Osteocyte (in vitro differentiated cells): Measurements from ENCODE around the gene PGF. TPM values are rescaled to one million over a fixed set of nuclear protein-coding genes. Genes with fewer than 3 reads are reported as not detected.

ENCODE experiments used
- DNase-seq: peaks from one replicate; pipeline ENCODE4 v3.0.0; 2021; ENCODE audit warnings: mixed read lengths; ENCODE audit not compliant: unreplicated experiment; ENCODE audit errors: extremely low spot score
- H3K27ac Mint-ChIP-seq: one replicate; pipeline ENCODE4 v1.8.0; 2021; ENCODE audit warnings: mild to moderate bottlenecking, mixed read lengths; ENCODE audit not compliant: unreplicated experiment
- H3K27me3 Mint-ChIP-seq: one replicate; pipeline ENCODE4 v1.8.0; 2021; ENCODE audit warnings: mixed read lengths; ENCODE audit not compliant: unreplicated experiment
- H3K36me3 Mint-ChIP-seq: one replicate; pipeline ENCODE4 v1.8.0; 2021; ENCODE audit warnings: mixed read lengths; ENCODE audit not compliant: unreplicated experiment
- H3K4me1 Mint-ChIP-seq: one replicate; pipeline ENCODE4 v1.8.0; 2021; ENCODE audit warnings: mixed read lengths; ENCODE audit not compliant: unreplicated experiment
- H3K4me3 Mint-ChIP-seq: one replicate; pipeline ENCODE4 v1.8.0; 2021; ENCODE audit warnings: mild to moderate bottlenecking, moderate library complexity, mixed read lengths; ENCODE audit not compliant: unreplicated experiment
- H3K9me3 Mint-ChIP-seq: one replicate; pipeline ENCODE4 v1.8.0; 2021; ENCODE audit warnings: mixed read lengths; ENCODE audit not compliant: unreplicated experiment
- CTCF ChIP-seq: fragments of 200-600 bp; sonication (generic); IDR thresholded peaks from 2 replicates; pipeline ENCODE4 v1.5.0; 2021; ENCODE audit warnings: antibody characterized with exemption, mild to moderate bottlenecking, moderate library complexity
- total RNA-seq: library from RNA; stranded (reverse); gene quantifications from 2 replicates; pipeline ENCODE4 v1.2.1, GENCODE V29; 2021

Gene PGF
- total RNA-seq, 1 donor from 2014 or later, result 3.9 TPM

- DNase-seq, result no peak
- no peak overlapping the region for H3K4me3 Mint-ChIP-seq
- peaks cover 2% of the 10 kb centered on the region for H3K27me3 Mint-ChIP-seq
- no peak for TF ChIP-seq CTCF
- no peaks in the 10 kb centered on the region for H3K36me3 Mint-ChIP-seq
- H3K9me3 Mint-ChIP-seq, result no peaks in the 10 kb centered on the region
- no peak overlapping the region for H3K27ac Mint-ChIP-seq
- peaks cover 14% of the 10 kb centered on the region for H3K4me1 Mint-ChIP-seq
Measured at GRCh38 chr14:74949191-74949601, 6.2 kb downstream of the PGF start.

GRCh38 chr14:74948228-74949175 is 6.9 kb downstream of the PGF start:
- Mint-ChIP-seq H3K9me3 (no peaks in the 10 kb centered on the region), H3K4me1 (peaks cover 10% of the 10 kb centered on the region), H3K27ac (no peak overlapping the region), H3K27me3 (peaks cover 2% of the 10 kb centered on the region), H3K4me3 (no peak overlapping the region), H3K36me3 (no peaks in the 10 kb centered on the region)
- no peak for TF ChIP-seq CTCF
- no peak for DNase-seq

- H3K27ac Mint-ChIP-seq, result no peak overlapping the region
- H3K9me3 Mint-ChIP-seq, result no peaks in the 10 kb centered on the region
- H3K4me1 Mint-ChIP-seq, result peaks cover 6% of the 10 kb centered on the region
- no peak for TF ChIP-seq CTCF
- no peak for DNase-seq
- no peak overlapping the region for H3K4me3 Mint-ChIP-seq
- H3K27me3 Mint-ChIP-seq, result peaks cover 2% of the 10 kb centered on the region
- no peaks in the 10 kb centered on the region for H3K36me3 Mint-ChIP-seq
Measured at GRCh38 chr14:74947353-74948227, 7.8 kb downstream of the PGF start.

GRCh38 chr14:74946659-74947281 is 8.6 kb downstream of the PGF start:
- Mint-ChIP-seq H3K36me3 (no peaks in the 10 kb centered on the region), H3K27me3 (peaks cover 2% of the 10 kb centered on the region), H3K9me3 (no peaks in the 10 kb centered on the region), H3K27ac (no peak overlapping the region), H3K4me1 (peaks cover 8% of the 10 kb centered on the region), H3K4me3 (no peak overlapping the region)
- no peak for DNase-seq
- peak; percentile 19 for TF ChIP-seq CTCF
